ENCODE measurements around the gene MMP2. TPM values are rescaled to one million over a fixed set of nuclear protein-coding genes. Genes with fewer than 3 reads are reported as not detected.

The MMP2 gene
- total and polyA plus RNA-seq, 7 donors = 16.0 to 60.9 (median 23.2) TPM

- no peaks in the 10 kb centered on the region for H3K9me3 ChIP-seq
- H3K27me3 ChIP-seq (ENCODE audit: insufficient read depth in 3 of 3, low read length in 2 of 3) = peaks cover 0 to 13% (median 4%) of the 10 kb centered on the region in 3 donors
- H3K27ac ChIP-seq = no peak overlapping the region
- no peak overlapping the region for H3K4me3 ChIP-seq
- TF ChIP-seq CTCF (IDR thresholded peaks at IDR 0.05) = no peak
- no peak for ATAC-seq
- H3K4me1 ChIP-seq = no peaks in the 10 kb centered on the region
- no peaks in the 10 kb centered on the region for H3K36me3 ChIP-seq (ENCODE audit: insufficient read depth in 1 of 2, low read depth in 1 of 2)
- intact Hi-C loops (cut with DNase I) = loop anchor here in 1 of 2 donors (5.0 kb wide), 1 partner anchor 222 kb away; no protein-coding TSS in a partner anchor
- no peak for DNase-seq
- 80 to 87% (median 86%) methylated on average over 3 of the region's 3 CpGs for WGBS, 3 donors
These were observed 4.2 kb upstream of the MMP2 start for GRCh38 chr16:55474821-55475220.

- no peak overlapping the region for H3K4me3 ChIP-seq
- TF ChIP-seq CTCF (IDR thresholded peaks at IDR 0.05) = no peak
- H3K36me3 ChIP-seq (ENCODE audit: insufficient read depth in 1 of 2, low read depth in 1 of 2) = no peaks in the 10 kb centered on the region
- intact Hi-C loops (cut with DNase I) = loop anchor here in 1 of 2 donors (5.0 kb wide), 1 partner anchor 221 kb away; no protein-coding TSS in a partner anchor
- no peaks in the 10 kb centered on the region for H3K9me3 ChIP-seq
- DNase-seq (peak; percentile 21 to 68), ATAC-seq (peak in 1 of 4 donors; percentile 23)
- WGBS, 3 donors = 58 to 66% (median 61%) methylated on average over 5 of the region's 5 CpGs
- H3K4me1 ChIP-seq = peaks cover 5% of the 10 kb centered on the region
- peaks cover 0 to 24% (median 10%) of the 10 kb centered on the region in 3 donors for H3K27me3 ChIP-seq (ENCODE audit: insufficient read depth in 3 of 3, low read length in 2 of 3)
- peak overlapping the region; percentile 25 for H3K27ac ChIP-seq
These were observed 3.1 kb upstream of the MMP2 start for GRCh38 chr16:55475919-55476318.

- no peaks in the 10 kb centered on the region for H3K9me3 ChIP-seq
- H3K27me3 ChIP-seq (ENCODE audit: insufficient read depth in 3 of 3, low read length in 2 of 3) = peaks cover 0 to 33% (median 12%) of the 10 kb centered on the region in 3 donors
- peaks cover 9% of the 10 kb centered on the region for H3K4me1 ChIP-seq
- WGBS, 3 donors = 45 to 56% (median 55%) methylated on average over 6 of the region's 6 CpGs
- TF ChIP-seq CTCF (IDR thresholded peaks at IDR 0.05) = no peak
- no peaks in the 10 kb centered on the region for H3K36me3 ChIP-seq (ENCODE audit: insufficient read depth in 1 of 2, low read depth in 1 of 2)
- intact Hi-C loops (cut with DNase I) = loop anchor here in 1 of 2 donors (5.0 kb wide), 1 partner anchor 220 kb away; no protein-coding TSS in a partner anchor
- H3K27ac ChIP-seq = peak overlapping the region; percentile 25
- DNase-seq (peak; percentile 67 to 81), ATAC-seq (peak; percentile 31 to 72 (median 71))
- H3K4me3 ChIP-seq = no peak overlapping the region
These were observed 2.1 kb upstream of the MMP2 start for GRCh38 chr16:55476625-55477533.

GRCh38 chr16:55477736-55478135 is 1.3 kb upstream of the MMP2 start:
- Histone ChIP-seq H3K36me3 (ENCODE audit: insufficient read depth in 1 of 2, low read depth in 1 of 2) (no peaks in the 10 kb centered on the region), H3K4me3 (no peak overlapping the region), H3K27me3 (ENCODE audit: insufficient read depth in 3 of 3, low read length in 2 of 3) (peaks cover 0 to 41% (median 12%) of the 10 kb centered on the region in 3 donors), H3K4me1 (peaks cover 9% of the 10 kb centered on the region), H3K27ac (no peak overlapping the region), H3K9me3 (no peaks in the 10 kb centered on the region)
- DNase-seq = no peak
- no peak for TF ChIP-seq CTCF (IDR thresholded peaks at IDR 0.05)
- WGBS, 3 donors = 79 to 91% (median 84%) methylated on average over 3 of the region's 3 CpGs
- ATAC-seq = no peak
- intact Hi-C loops (cut with DNase I) = loop anchor here in 1 of 2 donors (5.0 kb wide), 1 partner anchor 220 kb away; no protein-coding TSS in a partner anchor
